Measurements from ENCODE around the gene RARS1.

RARS1 gene

GRCh38 chr5:168553377-168554130 lies 67.3 kb downstream of the RARS1 start:
- DNase-seq (ENCODE audit: low read depth, low spot score): no peak

GRCh38 chr5:168557389-168557788 lies 71.1 kb downstream of the RARS1 start:
- no peak for DNase-seq (ENCODE audit: low read depth, low spot score)

GRCh38 chr5:168562279-168562678 lies 76.0 kb downstream of the RARS1 start:
- no peak for DNase-seq (ENCODE audit: low read depth, low spot score)

GRCh38 chr5:168563959-168564358 lies 77.7 kb downstream of the RARS1 start:
- DNase-seq (ENCODE audit: low read depth, low spot score): no peak

- DNase-seq (ENCODE audit: low read depth, low spot score): no peak
These were observed 82.5 kb downstream of the RARS1 start for GRCh38 chr5:168568738-168569137.
